Cardiac atrium fibroblast (primary cell): Measurements from ENCODE around the gene PGK1. TPM values are rescaled to one million over a fixed set of nuclear protein-coding genes. Genes with fewer than 3 reads are reported as not detected.

Source experiments
- total RNA-seq: library from RNA; depleted of rRNA; stranded (reverse); fragments of >200 nt; gene quantifications from 2 replicates; pipeline ENCODE4 v1.2.3, GENCODE V29; 2015

The PGK1 gene
- 926 and 1,058 TPM in 2 replicates for total RNA-seq

DNA sequence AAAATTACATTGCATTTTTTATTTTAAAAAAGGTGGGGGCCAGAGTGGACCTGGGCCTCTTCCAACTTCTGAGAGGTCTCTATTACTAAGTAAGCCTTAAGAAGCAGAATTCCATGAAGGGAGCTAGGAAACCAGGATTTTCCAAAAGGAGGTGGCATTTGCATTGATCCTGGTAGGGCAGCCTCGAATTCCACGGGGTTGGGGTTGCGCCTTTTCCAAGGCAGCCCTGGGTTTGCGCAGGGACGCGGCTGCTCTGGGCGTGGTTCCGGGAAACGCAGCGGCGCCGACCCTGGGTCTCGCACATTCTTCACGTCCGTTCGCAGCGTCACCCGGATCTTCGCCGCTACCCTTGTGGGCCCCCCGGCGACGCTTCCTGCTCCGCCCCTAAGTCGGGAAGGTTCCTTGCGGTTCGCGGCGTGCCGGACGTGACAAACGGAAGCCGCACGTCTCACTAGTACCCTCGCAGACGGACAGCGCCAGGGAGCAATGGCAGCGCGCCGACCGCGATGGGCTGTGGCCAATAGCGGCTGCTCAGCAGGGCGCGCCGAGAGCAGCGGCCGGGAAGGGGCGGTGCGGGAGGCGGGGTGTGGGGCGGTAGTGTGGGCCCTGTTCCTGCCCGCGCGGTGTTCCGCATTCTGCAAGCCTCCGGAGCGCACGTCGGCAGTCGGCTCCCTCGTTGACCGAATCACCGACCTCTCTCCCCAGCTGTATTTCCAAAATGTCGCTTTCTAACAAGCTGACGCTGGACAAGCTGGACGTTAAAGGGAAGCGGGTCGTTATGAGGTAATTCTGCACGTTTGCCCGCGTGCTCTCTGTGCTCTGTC, at the start of gene PGK1:
Gene PGK1 (plus strand): TSS at position 626 of the 824 bp plus-strand sequence. CDS start 93 bp downstream, at position 719.

DNA sequence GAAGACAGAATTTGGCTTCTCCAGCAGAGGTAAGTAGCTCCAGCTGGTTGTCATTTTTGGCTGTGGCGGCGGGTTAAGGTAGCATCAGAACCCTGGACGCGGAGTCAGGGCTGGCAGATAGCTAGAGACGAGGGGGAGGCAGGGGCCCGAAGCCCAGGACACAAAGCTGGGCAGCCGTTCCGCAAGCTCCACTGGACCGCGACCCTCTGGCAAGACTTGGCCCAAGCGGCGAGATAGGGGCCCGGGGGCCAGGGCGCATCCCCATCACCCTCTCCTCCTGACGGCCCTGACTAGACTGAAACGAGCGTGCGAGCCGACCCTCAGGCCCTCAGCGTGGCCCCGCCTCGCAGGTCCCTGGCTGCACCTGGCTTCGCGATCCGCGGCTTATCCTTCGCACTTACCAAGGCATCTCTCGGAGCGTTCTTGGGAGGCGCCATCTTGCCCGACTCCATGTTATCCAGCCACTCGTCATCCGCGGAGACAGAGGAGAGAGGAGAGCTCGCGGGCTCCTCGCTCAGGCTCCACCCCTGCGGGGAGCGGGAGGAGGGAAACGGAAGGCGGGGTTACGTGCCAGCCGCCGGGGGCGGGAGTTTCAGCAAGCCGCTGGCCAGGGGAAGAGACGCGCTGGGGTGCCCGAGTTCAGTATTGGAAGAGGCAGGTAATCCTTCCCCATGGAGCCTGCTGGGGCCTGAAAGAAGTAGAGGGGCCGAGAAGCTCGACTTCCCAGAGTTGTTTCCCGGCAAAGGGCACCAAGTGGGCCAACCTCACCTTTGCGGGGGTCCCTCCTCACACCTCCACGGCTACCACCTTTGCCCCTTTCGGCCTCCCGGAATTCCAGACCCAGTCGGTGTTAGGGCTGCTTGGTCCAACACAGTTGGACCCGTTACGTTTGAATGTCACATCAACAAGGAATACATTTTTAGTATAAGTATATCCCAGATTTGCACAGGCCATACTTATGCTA, 35.4 kb downstream of the PGK1 start, which contains the start of gene TAF9B:
Gene TAF9B (minus strand): TSS at position 491 of the 964 bp plus-strand sequence. CDS start 39 bp downstream, at position 452.

Other genes with a start within 250 kb of the PGK1 start
- 48.9 and 62.0 TPM in 2 replicates for gene MAGT1, start 208.8 kb upstream of the PGK1 start, total RNA-seq
- 207 and 283 TPM in 2 replicates for gene COX7B, start 204.8 kb upstream of the PGK1 start, total RNA-seq
- 7.4 and 10.2 TPM in 2 replicates for gene ATP7A, start 193.6 kb upstream of the PGK1 start, total RNA-seq
- gene PGAM4, start 134.6 kb upstream of the PGK1 start, total RNA-seq = not detected in 2 replicates
- gene TAF9B, start 35.4 kb downstream of the PGK1 start, total RNA-seq = 7.2 and 10.5 TPM in 2 replicates
- gene CYSLTR1, start 223.4 kb downstream of the PGK1 start, total RNA-seq = not detected in 2 replicates